GM18508 (cell line): ENCODE results near the gene ZFP64.
"Not testable (repeated sequence)": the region's sequence is repeated elsewhere in the genome, so short reads cannot be mapped to it uniquely, and the experiment has no call there.

Experiments used
- ATAC-seq: cut with Tn5 transposase; IDR thresholded peaks from one replicate; pipeline ENCODE4 v1.9.1; 2021; ENCODE audit warnings: moderate number of reproducible peaks; ENCODE audit not compliant: insufficient read depth, unreplicated experiment

ZFP64 gene

GRCh38 chr20:52167232-52167840, 24.2 kb downstream of the ZFP64 start:
- no peak for ATAC-seq

DNA sequence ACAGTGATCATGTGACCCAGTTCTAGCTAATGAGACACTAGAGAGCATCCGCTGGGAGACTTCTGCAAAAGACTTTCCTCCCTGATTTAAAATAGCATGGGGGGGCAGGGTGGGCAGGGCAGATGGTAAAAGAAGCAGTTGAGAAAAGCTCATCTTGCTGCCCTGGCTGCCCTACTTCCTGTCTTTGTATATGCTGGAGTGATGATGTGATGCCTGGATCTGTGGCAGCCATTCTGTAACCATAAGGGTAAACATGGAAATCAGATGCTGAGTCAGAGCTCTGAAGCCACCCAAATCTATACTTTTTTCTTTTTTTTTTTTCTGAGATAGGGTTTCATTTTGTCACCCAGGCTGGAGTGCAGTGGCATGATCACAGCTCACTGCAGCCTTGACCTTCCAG, 25.4 kb downstream of the ZFP64 start:
- ATAC-seq: no peak

DNA sequence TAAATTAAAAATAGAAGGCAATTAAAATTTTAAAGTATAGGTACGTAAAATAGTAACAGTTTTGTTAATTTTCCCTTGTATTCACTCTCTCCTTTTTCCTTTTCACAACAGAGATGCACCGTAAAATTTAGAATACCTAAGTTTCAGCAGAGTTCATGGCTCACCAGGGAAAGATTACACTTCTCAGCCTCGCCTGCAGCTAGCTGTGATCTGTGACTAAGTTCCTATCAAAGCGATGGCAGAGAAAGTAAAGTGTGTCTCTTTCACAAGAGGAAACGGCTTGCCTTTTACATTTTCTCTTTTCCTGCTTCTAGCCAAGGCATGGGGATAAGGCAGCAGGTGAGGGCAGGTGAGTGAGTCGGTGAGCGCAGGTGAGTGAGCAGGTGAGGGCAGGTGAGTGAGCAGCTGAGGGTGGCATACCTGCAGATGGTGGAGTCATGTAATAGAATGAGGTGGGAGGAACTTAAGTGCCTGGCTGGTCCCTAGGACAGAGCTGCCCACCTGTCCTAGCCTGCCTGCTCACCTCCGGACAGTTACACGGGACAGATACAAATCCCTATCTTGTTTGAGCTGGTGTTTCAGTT, 30.9 kb downstream of the ZFP64 start:
- ATAC-seq: no peak

- no peak for ATAC-seq
Observed at GRCh38 chr20:52160049-52160570, 31.5 kb downstream of the ZFP64 start.

DNA sequence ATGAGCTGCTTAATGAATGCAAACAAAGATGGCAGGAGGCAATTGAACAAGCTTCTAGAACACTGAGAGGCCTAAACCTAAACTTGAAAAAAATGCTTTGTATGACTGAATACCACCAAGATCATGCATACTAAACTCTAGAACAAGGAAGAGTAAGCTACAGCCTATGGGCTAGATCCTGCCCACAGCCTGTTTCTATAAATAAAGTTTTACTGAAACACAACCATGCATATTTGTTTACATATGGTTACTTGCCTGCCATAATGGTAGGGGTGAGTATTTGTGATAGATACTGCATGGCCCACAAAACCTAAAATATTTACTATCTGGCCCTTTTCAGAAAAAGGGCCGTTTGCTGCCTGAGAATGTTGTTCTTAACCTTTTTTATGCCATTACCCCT, 37.0 kb downstream of the ZFP64 start:
- no peak for ATAC-seq

DNA sequence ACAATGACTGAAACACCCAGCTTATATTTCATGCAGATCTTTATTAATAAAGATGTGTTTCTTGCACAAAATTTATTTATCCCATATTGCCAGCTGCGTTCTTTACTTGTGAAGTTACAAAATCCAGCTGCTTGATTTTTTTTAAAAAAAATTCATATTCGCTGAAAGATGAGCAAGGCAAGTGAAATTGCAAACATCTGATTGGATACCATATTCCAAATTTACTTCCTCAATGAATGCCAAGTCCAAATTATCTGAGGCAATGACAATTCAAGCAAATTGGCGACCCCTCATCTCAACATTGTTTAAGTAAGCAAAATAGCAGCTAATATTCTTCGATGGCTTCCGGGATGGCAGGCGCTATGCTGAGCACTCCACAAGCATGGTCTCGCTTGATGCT, 37.7 kb downstream of the ZFP64 start:
- ATAC-seq: no peak

GRCh38 chr20:52152921-52153320, 38.7 kb downstream of the ZFP64 start:
- no peak for ATAC-seq

- no peak for ATAC-seq
Observed at GRCh38 chr20:52152416-52152815, 39.2 kb downstream of the ZFP64 start.

- ATAC-seq: no peak
Observed at GRCh38 chr20:52150440-52151258, 40.9 kb downstream of the ZFP64 start.

GRCh38 chr20:52145587-52145986, 46.0 kb downstream of the ZFP64 start:
- no peak for ATAC-seq

- no peak for ATAC-seq
Observed at GRCh38 chr20:52143277-52143676, 48.3 kb downstream of the ZFP64 start.

DNA sequence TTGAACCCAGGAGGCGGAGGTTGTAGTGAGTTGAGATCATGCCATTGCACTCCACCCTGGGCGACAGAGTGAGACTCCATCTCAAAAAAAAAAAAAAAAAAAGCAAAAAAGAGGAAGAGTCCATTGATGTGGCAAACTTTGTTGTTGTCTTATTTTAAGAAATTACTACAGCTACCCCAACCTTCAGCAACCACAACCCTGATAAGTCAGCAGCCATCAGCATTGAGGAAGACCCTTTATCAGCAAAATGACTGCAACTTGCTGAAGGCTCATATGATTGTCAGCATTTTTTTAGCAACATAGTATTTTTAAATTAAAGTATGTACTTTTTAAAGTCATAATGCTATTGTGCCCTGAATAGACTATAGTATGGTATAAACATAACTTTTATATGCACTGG, 48.8 kb downstream of the ZFP64 start:
- ATAC-seq: no peak

DNA sequence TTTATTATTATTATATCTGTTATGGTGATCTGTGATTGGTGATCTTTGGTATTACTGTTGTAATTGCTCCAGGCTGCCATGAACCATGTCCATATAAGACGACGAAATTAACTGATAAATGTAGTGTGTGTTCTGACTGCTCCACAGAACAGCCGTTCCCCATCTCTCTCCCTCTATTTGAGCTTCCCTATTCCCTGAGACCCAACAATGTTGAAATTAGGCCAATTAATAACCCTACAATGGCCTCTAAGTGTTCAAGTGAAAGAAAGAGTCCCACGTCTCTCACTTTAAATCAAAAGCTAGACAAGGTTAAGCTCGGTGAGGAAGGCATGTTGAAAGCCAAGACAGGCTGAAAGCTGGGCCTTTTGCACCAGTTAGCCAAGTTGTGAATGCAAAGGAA, 51.6 kb downstream of the ZFP64 start:
- no peak for ATAC-seq

GRCh38 chr20:52137850-52138249, 53.7 kb downstream of the ZFP64 start:
- ATAC-seq: no peak

DNA sequence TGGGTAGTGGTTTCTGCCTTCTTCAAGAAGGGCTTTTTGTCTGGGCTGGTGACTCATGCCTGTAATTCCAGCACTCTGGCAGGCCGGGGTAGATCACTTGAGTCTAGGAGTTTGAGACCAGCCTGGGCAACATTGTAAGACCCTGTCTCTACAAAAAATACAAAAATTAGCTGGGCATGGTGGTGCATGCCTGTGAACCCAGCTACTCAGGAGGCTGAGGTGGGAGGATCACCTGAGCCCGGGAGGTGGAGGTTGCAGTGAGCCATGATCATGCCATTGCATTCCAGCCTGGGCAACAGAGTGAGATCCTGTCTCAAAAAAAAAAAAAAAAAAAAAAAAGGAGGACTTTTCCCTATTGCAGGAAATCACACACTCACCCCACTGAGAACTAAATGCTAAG, 57.9 kb downstream of the ZFP64 start:
- ATAC-seq: not testable (repeated sequence)

- ATAC-seq: no peak
Observed at GRCh38 chr20:52132337-52132736, 59.2 kb downstream of the ZFP64 start.

GRCh38 chr20:52131048-52131643, 60.4 kb downstream of the ZFP64 start:
- no peak for ATAC-seq

GRCh38 chr20:52130406-52130805, 61.2 kb downstream of the ZFP64 start:
- ATAC-seq: no peak

- no peak for ATAC-seq
Observed at GRCh38 chr20:52129611-52130010, 62.0 kb downstream of the ZFP64 start.

GRCh38 chr20:52127309-52127708, 64.3 kb downstream of the ZFP64 start:
- ATAC-seq: no peak

DNA sequence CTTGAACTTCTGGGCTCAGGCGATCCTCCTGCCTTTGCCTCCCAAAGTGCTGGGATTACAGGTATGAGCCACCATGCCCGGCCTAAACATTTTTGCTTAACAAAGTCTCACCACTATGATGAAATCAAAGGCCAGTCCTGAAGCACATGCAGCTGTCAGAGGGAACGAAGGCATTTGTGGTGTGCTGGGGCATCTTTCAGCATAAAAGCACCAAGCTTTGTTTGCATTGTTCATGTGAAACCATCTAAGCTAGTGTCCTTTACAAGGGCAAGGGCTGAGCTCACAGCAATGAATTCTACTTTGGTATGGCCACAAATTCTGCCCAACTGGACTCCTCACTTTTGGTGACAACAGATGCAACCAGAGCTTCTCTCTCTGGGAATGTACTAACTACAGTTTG, 66.8 kb downstream of the ZFP64 start:
- ATAC-seq: no peak
